H9 (cell line): ENCODE results near the gene SGTA. TPM values are rescaled to one million over a fixed set of nuclear protein-coding genes. Genes with fewer than 3 reads are reported as not detected.
A peak's percentile ranks its signal among the peaks of the same experiment; 100 is the strongest.

Source experiments
- DNase-seq: peaks from one replicate; pipeline ENCODE4 v3.0.0-alpha.2; 2017
- H2AFZ ChIP-seq: one replicate; pipeline ENCODE4 v1.6.1; 2013; ENCODE audit warnings: mild to moderate bottlenecking, low read length, control low read depth, moderate library complexity
- H2AK5ac ChIP-seq: 2 replicates; pipeline ENCODE4 v1.6.1; 2013; ENCODE audit warnings: low read length, control low read depth, mixed read lengths; ENCODE audit not compliant: insufficient read length
- H2BK120ac ChIP-seq: one replicate; pipeline ENCODE4 v1.6.1; 2013; ENCODE audit warnings: low read depth, mild to moderate bottlenecking, low read length, control low read depth, inconsistent platforms; ENCODE audit not compliant: poor library complexity, severe bottlenecking
- H2BK12ac ChIP-seq: 2 replicates; pipeline ENCODE4 v1.6.1; 2013; ENCODE audit warnings: low read length, control low read depth, mixed read lengths, low read depth; ENCODE audit not compliant: insufficient read length
- H2BK15ac ChIP-seq: 2 replicates; pipeline ENCODE4 v1.6.1; 2013; ENCODE audit warnings: low read depth, low read length, control low read depth
- H2BK20ac ChIP-seq: one replicate; pipeline ENCODE4 v1.6.1; 2013; ENCODE audit warnings: low read depth, mild to moderate bottlenecking, low read length, control low read depth, inconsistent platforms; ENCODE audit not compliant: poor library complexity, severe bottlenecking
- H2BK5ac ChIP-seq: 2 replicates; pipeline ENCODE4 v1.6.1; 2013; ENCODE audit warnings: low read length, control low read depth, mixed read lengths; ENCODE audit not compliant: insufficient read length
- H3K14ac ChIP-seq: 2 replicates; pipeline ENCODE4 v1.6.1; 2013; ENCODE audit warnings: low read length, control low read depth; ENCODE audit not compliant: insufficient read depth
- H3K18ac ChIP-seq: 2 replicates; pipeline ENCODE4 v1.6.1; 2013; ENCODE audit warnings: low read depth, mild to moderate bottlenecking, mixed read lengths, low read length, control low read depth; ENCODE audit not compliant: insufficient read length
- H3K23ac ChIP-seq: 2 replicates; pipeline ENCODE4 v1.6.1; 2013; ENCODE audit warnings: low read length, control low read depth, mixed read lengths, low read depth; ENCODE audit not compliant: insufficient read length
- H3K23me2 ChIP-seq: 2 replicates; pipeline ENCODE4 v1.6.1; 2013; ENCODE audit warnings: low read depth, mild to moderate bottlenecking, mixed read lengths, low read length, control low read depth; ENCODE audit not compliant: insufficient read length, poor library complexity, severe bottlenecking
- H3K27ac ChIP-seq: 2 replicates; pipeline ENCODE4 v1.5.1; 2013; ENCODE audit warnings: low read length, control low read depth, mixed read lengths, low read depth; ENCODE audit not compliant: insufficient read length
- H3K27me3 ChIP-seq: 2 replicates; pipeline ENCODE4 v1.6.1; 2013; ENCODE audit warnings: low read length, control low read depth, inconsistent platforms; ENCODE audit not compliant: insufficient read depth
- H3K4ac ChIP-seq: 2 replicates; pipeline ENCODE4 v1.6.1; 2013; ENCODE audit warnings: low read depth, mild to moderate bottlenecking, control low read depth, inconsistent platforms, low read length, moderate library complexity
- H3K4me1 ChIP-seq: 2 replicates; pipeline ENCODE4 v1.6.1; 2013; ENCODE audit warnings: low read length, control low read depth, inconsistent platforms; ENCODE audit not compliant: insufficient read depth
- H3K4me2 ChIP-seq: 2 replicates; pipeline ENCODE4 v1.6.1; 2013; ENCODE audit warnings: low read length, control low read depth, mixed read lengths; ENCODE audit not compliant: insufficient read length, insufficient read depth
- H3K56ac ChIP-seq: 2 replicates; pipeline ENCODE4 v1.6.1; 2013; ENCODE audit warnings: low read depth, mild to moderate bottlenecking, mixed read lengths, low read length, control low read depth; ENCODE audit not compliant: insufficient read length
- H3K79me1 ChIP-seq: 2 replicates; pipeline ENCODE4 v1.6.1; 2013; ENCODE audit warnings: low read depth, mild to moderate bottlenecking, moderate library complexity, low read length, control low read depth, inconsistent platforms; ENCODE audit not compliant: insufficient read depth, poor library complexity, severe bottlenecking
- H3K79me2 ChIP-seq: 2 replicates; pipeline ENCODE4 v1.6.1; 2013; ENCODE audit warnings: low read length, control low read depth, inconsistent platforms; ENCODE audit not compliant: insufficient read depth
- H3K9ac ChIP-seq: 2 replicates; pipeline ENCODE4 v1.6.1; 2013; ENCODE audit warnings: low read length, control low read depth, mixed read lengths; ENCODE audit not compliant: insufficient read length; ENCODE audit errors: extremely low read depth
- H3K9me3 ChIP-seq: one replicate; pipeline ENCODE4 v1.6.1; 2013; ENCODE audit warnings: low read depth, low read length, inconsistent platforms; ENCODE audit not compliant: control insufficient read depth
- H3T11ph ChIP-seq: one replicate; pipeline ENCODE4 v1.6.1; 2013; ENCODE audit warnings: mild to moderate bottlenecking, low read length, control low read depth, inconsistent platforms
- H4K20me1 ChIP-seq: one replicate; pipeline ENCODE4 v1.6.1; 2013; ENCODE audit not compliant: control insufficient read depth, insufficient read length, insufficient read depth
- H4K5ac ChIP-seq: 2 replicates; pipeline ENCODE4 v1.6.1; 2013; ENCODE audit warnings: low read depth, mild to moderate bottlenecking, mixed read lengths, low read length, control low read depth; ENCODE audit not compliant: insufficient read length
- H4K8ac ChIP-seq: replicated peaks from 2 replicates; pipeline ENCODE4 v1.6.1; 2013; ENCODE audit warnings: low read length, control low read depth, mixed read lengths, low read depth; ENCODE audit not compliant: insufficient read length
- H4K91ac ChIP-seq: 2 replicates; pipeline ENCODE4 v1.6.1; 2013; ENCODE audit warnings: low read depth, mild to moderate bottlenecking, moderate library complexity, mixed read lengths, low read length, control low read depth; ENCODE audit not compliant: insufficient read length
- H3K27ac Mint-ChIP-seq, 3 experiments: 2 replicates in 2 of 3; 3 replicates in 1 of 3; pipeline ENCODE4 v1.8.0; 2020 to 2021; ENCODE audit warnings: mixed read lengths in 3 of 3, mild to moderate bottlenecking in 1 of 3, moderate library complexity in 1 of 3
- H3K27me3 Mint-ChIP-seq: 2 replicates; pipeline ENCODE4 v1.8.0; 2021; ENCODE audit warnings: low read depth, mild to moderate bottlenecking, moderate library complexity, mixed read lengths
- H3K36me3 Mint-ChIP-seq, 3 experiments: 2 replicates in 2 of 3; 3 replicates in 1 of 3; pipeline ENCODE4 v1.8.0; 2020 to 2021; ENCODE audit warnings: low read depth in 3 of 3, mixed read lengths in 3 of 3; ENCODE audit not compliant: insufficient read depth in 1 of 3
- H3K4me1 Mint-ChIP-seq, 2 experiments: 2 replicates each; pipeline ENCODE4 v1.8.0; 2020; ENCODE audit warnings: mixed read lengths in 2 of 2
- H3K4me3 Mint-ChIP-seq, 2 experiments: 2 replicates in 1 of 2; 3 replicates in 1 of 2; pipeline ENCODE4 v1.8.0; 2020 to 2021; ENCODE audit warnings: mild to moderate bottlenecking in 2 of 2, mixed read lengths in 2 of 2, moderate library complexity in 1 of 2
- H3K9me3 Mint-ChIP-seq, 2 experiments: 2 replicates in 1 of 2; 3 replicates in 1 of 2; pipeline ENCODE4 v1.8.0; 2020; ENCODE audit warnings: mild to moderate bottlenecking in 2 of 2, mixed read lengths in 2 of 2, moderate library complexity in 1 of 2
- CTCF ChIP-seq: fragments of 200-600 bp; sonication (generic); conservative IDR thresholded peaks from 3 replicates; pipeline ENCODE4 v1.8.0; 2021; ENCODE audit warnings: antibody characterized with exemption, mild to moderate bottlenecking
- WGBS: extraction: QIAGEN DNeasy Blood & Tissue Kit; methylation state at CpG from one replicate; pipeline ENCODE4 v1.1.7; 2013; ENCODE audit warnings: missing lambda C conversion rate, low lambda C conversion rate, mixed read lengths; ENCODE audit not compliant: insufficient read length; ENCODE audit errors: extremely low coverage; 5-methylcytosine and 5-hydroxymethylcytosine counted together
- total RNA-seq: library from RNA; stranded (reverse); gene quantifications from 2 replicates; pipeline ENCODE4 v1.2.1, GENCODE V29; 2021

Gene SGTA
- total RNA-seq, 1 experiment from 2014 or later, result 102 TPM

GRCh38 chr19:2780284-2780683 is 2.8 kb downstream of the SGTA start:
- peaks cover 5% of the 10 kb centered on the region for H3K23me2 ChIP-seq
- Mint-ChIP-seq H3K27ac (peak overlapping the region; percentile 34 to 85 (median 81); a peak in 5 of 7 replicates), H3K4me1 (peaks cover 10 to 19% of the 10 kb centered on the region in 2 experiments), H3K4me3 (peak overlapping the region in 1 of 2 experiments; percentile 4; a peak in 2 of 5 replicates), H3K36me3 (peaks cover 14 to 32% (median 31%) of the 10 kb centered on the region in 3 experiments), H3K9me3 (peaks cover 0 to 4% of the 10 kb centered on the region in 2 experiments; a peak in 1 of 5 replicates), H3K27me3 (no peaks in the 10 kb centered on the region; the same call in 1 of the 2 replicates)
- H2BK120ac ChIP-seq, result no peak overlapping the region
- H3K79me2 ChIP-seq, result peaks cover 67% of the 10 kb centered on the region
- H3K18ac ChIP-seq, result no peak overlapping the region
- no peak overlapping the region for H3K9ac ChIP-seq
- H2BK12ac ChIP-seq, result no peak overlapping the region
- H2BK20ac ChIP-seq, result no peak overlapping the region
- H3K4ac ChIP-seq, result no peak overlapping the region
- H3K27ac ChIP-seq, result no peak overlapping the region
- H2BK5ac ChIP-seq, result no peak overlapping the region
- H3K27me3 ChIP-seq, result no peaks in the 10 kb centered on the region
- no peak overlapping the region for H3T11ph ChIP-seq
- H3K14ac ChIP-seq, result no peak overlapping the region
- TF ChIP-seq CTCF, result no peak
- no peaks in the 10 kb centered on the region for H4K20me1 ChIP-seq
- no peak overlapping the region for H4K5ac ChIP-seq
- no peak overlapping the region for H3K23ac ChIP-seq
- H2AK5ac ChIP-seq, result no peak overlapping the region
- no peak for DNase-seq
- no peak overlapping the region for H3K4me2 ChIP-seq
- H3K4me1 ChIP-seq, result no peaks in the 10 kb centered on the region
- H4K8ac ChIP-seq, result no peak overlapping the region
- H2AFZ ChIP-seq, result no peak overlapping the region
- no peak overlapping the region for H2BK15ac ChIP-seq
- no peak overlapping the region for H3K56ac ChIP-seq
- no peak overlapping the region for H4K91ac ChIP-seq
- no peaks in the 10 kb centered on the region for H3K9me3 ChIP-seq
- no CpG with 5 or more reads among the region's 7 CpGs for WGBS
- peaks cover 8% of the 10 kb centered on the region for H3K79me1 ChIP-seq
